Measurements from ENCODE around the gene DNASE2.
"Not testable (repeated sequence)": the region's sequence is repeated elsewhere in the genome, so short reads cannot be mapped to it uniquely, and the experiment has no call there.

The DNASE2 gene, protein sequence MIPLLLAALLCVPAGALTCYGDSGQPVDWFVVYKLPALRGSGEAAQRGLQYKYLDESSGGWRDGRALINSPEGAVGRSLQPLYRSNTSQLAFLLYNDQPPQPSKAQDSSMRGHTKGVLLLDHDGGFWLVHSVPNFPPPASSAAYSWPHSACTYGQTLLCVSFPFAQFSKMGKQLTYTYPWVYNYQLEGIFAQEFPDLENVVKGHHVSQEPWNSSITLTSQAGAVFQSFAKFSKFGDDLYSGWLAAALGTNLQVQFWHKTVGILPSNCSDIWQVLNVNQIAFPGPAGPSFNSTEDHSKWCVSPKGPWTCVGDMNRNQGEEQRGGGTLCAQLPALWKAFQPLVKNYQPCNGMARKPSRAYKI

DNA sequence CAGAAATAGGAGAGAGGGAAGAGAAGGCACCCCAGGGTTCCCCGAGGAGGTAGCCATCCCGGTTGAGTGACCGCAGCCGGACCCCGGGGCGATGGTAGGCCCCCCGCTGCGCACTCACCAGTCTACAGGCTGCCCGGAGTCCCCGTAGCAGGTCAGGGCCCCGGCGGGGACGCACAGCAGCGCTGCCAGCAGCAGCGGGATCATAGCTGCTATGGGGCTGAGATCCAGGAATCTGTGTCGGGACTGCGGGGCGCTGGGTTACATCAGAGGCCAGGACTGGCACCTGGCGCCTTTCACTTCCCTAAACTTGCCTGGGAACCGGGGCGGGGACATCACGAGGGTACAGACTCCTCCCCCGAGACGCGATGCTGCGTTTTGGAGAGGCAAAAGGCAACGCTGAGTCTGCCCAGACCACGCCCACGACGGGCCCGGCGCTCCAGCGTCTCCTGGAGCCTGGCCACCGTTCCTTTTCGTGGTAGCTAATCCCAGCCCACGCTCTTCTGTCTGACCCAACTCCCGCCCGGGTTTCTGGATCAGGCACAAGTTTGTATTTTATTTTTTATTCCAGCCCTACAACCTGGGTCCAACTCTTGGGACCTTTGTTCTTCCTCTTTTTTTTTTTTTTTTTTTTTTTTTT, at the start of gene DNASE2:
Gene DNASE2, minus strand, starts transcription at position 278 of the 637 bp plus-strand sequence. Its CDS starts 74 bp downstream, at position 204.
- DNase-seq: peak; percentile 96

DNA sequence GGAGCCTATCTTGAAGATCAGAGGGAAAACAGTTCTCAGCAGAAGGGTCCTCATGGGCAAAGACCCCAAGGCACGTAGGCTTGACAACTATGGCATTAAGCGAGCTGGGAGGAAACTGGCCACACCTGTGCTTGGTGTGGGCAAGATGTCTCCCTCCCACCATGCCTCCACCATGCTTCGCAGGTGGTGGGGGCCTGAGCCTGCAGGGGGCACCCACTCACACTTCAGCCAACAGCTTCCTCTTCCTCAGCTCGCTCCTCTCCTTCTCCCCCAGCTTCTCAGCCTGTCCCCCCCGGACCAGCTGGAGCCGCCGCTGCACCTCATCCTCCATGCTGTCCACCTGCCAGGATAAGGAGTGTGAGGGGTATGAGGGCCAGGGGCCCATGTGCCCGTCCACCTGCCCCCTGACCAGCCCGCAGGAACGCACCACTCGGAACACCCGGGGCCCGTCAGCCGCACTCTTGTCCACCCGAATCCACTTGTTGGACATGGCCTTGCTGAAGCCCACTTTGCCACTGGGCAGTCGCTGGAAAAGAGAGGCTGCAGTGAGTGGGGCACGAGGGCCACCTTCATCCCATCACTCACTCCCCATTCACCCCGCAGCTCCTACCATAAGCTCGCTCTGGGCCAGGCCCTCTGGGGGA, 48.9 kb upstream of the DNASE2 start:
- DNase-seq: no peak

DNA sequence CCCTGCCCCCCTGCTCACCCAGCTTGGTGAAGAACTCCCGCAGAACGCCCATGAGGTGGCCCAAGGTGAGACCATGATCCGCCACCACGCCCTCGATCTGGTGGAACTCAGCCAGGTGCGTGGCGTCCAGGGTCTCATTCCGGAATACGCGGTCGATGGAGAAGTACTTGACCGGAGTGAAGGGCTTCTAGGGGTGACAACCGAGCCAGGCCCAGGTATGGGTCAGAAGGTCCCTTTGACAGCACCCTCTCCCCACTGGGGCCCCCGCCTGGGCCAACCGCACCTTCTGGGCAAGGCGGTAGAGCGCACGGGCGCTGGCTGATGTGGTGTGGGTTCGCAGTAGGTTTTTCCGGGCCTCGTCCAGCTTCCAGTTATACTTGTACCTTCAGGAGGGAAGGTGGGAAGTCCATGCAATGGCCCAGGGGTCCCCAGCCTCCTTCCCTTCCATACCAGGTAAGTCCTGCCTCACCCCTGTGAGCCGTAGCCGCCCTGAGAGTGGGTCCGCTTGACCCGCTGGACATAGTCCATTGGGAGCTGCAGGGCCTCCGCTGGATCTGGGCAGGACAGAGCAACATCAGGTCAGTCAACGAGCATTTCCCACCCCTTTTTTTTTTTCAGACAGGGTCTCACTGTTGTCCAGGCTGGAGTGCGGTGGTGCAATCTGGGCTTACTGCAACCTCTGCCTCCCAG, 43.5 kb upstream of the DNASE2 start:
- DNase-seq: no peak

DNA sequence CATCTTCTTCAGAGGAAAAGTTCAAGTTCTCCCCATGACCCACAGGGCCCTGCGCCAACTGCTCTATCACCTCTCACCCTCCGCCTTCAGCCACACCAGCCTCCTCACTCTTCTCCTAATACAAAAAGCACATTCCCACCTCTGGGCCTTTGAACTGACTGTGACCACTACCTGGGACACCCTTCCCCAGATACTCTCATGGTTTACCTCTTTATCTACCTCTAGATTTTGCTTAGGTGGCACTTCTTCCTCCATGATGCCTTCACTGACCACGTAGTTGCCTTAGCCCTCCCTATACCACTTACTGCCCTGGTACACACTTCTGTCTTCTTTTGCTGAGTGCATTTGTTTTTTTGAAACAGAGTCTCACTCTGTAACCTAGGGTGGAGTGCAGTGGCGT, 41.7 kb upstream of the DNASE2 start:
- DNase-seq: no peak

DNA sequence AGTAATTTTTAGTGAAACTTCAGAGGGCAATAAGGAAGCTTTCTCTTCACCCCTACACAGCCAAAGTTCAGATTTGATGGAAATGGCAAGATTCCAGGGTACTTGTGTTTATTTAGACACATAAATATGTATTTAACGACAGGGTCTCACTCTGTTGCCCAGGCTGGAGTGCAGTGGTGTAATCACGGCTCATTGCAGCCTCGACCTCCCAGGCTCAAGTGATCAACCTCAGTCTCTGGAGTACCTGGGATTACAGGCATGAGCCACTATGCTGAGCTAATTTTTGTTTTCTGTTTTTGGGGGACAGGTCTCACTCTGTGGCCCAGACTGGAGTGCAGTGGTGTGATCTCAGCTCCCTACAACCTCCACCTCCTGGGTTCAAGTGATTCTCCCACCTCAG, 39.8 kb upstream of the DNASE2 start:
- DNase-seq: no peak

DNA sequence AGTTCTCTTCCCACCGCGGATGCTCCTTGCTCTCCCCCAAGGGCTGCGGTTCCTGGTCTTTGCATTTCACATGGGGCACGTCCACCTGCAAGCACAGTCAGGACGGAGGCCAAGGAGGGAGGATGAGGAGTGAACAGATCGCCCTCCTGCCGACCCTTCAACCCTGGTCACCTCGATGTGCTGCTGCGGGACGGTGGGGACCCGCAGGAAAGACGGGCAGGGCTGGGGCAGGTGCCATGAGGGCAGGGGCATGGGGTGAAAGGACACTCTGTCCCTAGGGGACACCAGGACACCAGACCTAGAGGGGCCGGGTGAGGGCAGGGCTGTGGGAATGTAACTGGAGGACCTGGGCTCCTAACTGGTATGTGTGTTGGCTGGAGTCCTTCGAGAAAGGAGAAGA, 37.0 kb upstream of the DNASE2 start:
- no peak for DNase-seq

DNA sequence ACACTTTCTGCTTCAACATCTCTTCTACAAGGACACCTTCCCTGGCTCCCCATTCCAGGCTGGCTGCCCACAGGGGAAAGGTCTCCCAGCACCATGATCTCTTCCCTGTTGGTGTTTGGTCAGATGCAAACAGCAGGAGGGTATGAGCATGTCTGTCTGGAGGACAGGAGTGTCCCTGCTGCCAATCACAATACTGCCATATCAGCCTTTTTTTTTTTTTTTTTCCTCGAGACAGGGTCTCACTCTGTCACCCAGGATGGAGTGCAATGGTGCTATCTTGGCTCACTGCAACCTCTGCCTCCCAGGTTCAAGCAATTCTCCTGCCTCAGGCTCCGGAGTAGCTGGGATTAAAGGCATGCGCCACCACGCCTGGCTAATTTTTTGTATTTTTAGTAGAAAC, 34.6 kb upstream of the DNASE2 start:
- not testable (repeated sequence) for DNase-seq

DNA sequence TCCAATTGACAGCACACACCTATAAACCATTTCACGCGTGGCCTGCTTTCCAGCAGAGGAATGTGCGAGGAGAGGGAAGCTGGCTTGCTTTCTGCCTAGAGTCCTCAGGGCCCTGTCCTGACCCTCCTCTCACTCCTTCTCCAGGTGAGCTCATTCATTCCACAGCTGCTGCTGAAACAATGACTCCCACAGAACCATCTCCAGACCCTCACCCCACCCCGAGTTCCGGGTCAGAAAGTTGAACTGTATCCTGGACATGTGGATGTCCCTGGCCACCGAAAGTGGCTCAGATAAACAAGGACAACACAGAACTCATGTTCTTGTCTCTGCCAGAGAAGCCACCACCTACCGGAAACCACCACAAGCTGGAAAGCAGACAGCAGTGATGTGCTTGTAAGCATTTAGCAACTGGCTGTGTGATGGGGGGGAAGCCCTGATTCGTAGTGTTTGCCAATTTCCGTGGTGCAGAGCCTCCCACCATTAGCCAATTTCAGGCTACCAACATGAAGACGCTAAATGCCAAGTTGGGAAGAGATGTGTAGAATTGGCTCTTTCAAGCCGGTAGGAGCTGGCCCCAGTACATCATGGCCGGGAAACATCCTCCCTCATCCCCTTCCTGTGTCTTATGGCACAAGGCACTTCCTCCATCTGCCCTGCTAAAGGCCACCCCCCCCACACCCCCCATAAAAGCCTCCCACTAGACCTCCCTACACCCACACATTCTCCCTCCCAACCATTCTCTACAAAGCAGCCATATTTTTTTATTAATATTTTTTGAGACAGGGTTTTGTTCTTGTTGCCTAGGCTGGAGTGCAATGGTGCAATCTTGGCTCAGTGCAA, 32.8 kb upstream of the DNASE2 start:
- peak; percentile 62 for DNase-seq

DNA sequence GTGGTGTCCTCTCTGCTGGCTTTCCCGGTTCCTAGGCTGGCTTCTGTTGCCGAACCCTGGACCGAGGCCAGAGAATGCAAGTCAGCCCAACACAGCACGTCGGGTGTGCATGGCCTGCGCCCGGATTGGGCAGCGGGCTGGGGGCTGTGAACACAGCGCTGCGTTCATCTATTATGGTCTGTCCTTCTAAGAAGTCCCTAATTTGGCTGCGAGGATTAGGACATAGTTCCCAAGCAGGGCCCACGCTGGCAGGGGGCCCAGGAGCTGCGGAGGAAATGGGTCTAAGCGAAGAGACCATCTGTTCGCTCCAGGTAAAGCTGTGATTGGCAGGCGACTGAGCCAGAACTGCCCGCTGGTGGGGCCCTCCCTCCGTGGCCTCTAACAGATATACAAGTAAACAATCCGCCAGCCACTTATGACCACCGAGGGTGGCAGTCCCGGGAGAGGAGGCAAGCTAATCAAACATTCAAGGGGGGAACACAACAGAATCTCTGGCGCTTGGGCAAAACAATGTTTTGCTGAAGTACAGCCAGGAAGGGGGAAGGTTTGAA, 31.8 kb upstream of the DNASE2 start:
- no peak for DNase-seq

DNA sequence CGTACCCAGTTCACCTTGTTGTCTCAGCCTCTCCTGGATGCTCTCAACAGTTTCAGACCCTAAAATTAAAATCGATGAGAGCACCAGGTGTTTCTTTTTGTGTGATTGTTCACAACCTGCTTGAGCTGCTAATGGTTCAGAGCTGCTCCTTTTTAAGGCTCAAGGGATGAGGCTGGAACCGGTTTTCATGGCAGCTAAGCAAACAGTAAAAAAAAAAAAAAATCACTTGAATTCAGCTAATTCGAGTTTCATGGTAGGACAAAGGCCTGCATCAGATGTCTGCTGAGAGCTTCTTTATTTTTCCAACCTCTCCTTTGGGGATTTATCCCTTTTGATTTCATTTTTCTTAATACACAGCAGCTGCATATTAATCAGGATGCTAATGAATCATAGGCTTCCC, 31.3 kb upstream of the DNASE2 start:
- no peak for DNase-seq

DNA sequence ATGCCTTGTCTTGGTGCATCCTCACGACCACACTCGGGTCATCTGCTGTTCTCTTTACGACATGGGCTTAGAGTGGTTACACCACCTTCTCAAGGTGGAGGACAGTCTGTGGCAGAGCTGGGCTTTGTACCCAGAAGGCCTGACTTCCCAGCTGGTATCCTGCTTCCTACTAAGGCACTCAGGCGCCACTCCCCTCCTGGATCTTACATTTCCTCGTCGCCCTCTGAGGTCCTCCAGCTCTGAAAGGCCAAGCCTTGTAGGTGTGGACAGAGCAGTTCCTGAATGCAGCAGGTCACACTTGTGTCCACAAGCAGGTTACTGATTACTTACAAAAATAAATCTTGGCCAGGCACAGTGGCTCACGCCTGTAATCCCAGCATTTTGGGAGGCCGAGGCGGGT, 25.9 kb upstream of the DNASE2 start:
- DNase-seq: no peak

DNA sequence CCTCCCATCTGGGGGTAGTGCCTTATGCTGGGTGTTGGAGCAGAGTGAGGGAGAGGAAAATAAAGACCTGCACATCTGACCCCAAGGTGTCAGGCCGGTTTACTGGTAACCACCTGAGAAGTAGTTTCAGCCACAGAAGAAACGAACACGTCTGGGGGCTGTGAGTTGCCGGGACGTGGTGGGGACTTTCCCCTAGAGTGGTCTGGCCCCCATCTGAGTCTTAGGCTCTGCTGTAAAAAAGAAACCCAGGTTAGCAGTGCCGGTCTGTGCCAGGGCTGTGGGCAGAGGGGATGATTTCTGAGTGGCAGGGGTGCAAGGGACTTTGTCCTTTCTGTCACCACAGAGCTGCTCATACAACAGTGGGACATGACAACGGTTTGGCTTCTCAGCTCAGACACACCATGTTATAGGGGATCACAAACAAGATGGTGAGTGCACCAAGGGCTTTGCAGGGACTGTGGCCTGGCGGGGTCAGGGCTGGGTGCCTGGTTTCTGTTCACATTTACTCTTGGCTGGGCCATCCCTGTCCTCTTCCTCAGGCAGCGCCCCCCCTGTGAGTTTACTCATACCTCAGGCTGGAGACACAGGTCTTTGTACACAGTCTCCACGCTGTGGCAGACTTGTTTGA, 18.8 kb upstream of the DNASE2 start:
- peak; percentile 75 for DNase-seq

DNA sequence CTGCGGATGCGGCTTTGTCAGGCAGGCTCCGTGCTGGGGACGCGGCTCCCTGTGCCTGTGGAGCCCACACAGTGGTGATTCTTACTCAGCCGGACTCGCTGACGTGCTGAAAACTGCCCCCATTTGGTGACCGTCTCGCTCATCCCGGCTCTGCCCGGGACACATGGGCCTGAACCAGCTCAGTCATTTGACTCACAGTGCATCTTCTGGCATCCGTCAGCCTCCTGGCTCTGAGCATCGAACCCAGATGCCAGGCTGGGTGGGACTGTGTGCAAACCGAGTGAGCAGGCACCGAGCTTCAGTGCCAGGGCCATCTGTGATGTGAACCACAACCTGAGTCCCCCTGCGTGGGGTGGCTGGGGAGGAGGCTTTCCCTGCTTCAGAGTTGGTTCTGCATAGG, 15.2 kb upstream of the DNASE2 start:
- DNase-seq: no peak

DNA sequence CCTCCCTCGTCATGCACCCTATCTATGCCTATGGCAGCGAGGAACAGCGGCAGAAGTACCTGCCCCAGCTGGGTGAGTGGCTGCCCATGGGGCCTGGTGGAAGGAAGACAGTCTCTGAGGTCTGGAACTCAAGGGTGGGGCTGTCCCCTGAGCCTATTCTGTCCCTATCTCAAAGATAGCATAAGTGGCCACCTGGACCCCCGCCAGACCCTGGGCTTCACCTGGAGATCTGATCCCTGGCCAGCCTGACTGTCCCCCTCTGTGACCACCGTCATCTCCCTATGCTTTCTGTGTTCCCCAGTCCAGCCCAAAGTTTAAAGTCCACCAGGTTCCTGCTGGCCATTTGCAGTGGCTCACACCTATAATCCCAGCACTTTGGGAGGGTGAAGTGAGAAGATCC, 12.3 kb upstream of the DNASE2 start:
- no peak for DNase-seq

DNA sequence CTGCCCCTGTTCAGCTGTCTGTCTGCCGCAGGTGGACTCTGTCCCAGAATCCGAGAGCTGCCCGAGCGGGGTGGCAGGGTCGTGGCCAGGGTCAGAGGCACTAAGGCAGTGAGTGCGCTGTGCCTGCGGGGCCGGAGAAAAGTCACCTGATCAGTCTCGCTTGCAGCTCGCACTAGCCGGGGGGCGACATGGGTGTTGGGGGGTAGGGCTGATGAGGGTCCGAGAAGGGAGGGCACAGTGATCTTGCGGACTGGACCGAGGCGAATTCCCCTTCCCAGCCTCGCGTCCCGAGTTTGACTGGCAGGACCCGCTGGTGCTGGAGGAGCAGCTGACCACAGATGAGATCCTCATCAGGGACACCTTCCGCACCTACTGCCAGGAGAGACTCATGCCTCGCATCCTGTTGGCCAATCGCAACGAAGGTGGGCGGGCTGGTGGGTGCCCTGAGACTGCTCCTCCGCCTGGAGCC, 10.3 kb upstream of the DNASE2 start:
- DNase-seq: no peak

DNA sequence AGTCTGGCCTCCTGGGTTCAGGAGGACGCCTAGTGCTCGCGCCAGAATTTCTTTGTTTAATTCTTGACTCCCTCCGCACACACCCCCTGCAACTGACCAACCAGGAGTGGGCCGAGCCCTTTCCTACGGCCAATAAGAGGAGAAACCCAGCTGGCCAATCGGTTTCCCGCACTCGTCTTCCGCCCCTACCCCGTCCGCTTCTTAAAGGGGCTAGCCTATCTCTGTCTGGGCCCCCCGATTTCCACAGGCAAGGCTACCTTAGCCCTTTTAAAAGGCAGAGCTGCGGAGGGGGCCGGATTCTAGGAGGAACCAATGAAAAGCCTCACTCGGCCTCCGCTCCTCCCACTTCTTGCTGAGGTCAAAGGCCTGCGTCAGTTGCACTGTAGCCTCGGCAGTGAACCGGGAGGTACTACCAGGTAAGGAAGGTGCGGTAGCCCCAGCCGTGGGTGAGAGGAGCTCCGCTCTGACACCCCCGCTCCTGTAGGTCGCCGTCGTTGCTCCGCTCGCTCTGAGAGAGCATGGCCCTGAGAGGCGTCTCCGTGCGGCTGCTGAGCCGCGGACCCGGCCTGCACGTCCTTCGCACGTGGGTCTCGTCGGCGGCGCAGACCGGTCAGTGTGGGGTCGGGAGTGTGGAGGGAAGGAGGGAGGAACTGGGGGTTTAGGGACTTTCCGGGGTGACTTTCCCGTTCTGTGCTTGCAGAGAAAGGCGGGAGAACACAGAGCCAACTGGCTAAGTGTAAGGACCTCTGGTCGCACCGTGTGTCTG, 9.7 kb upstream of the DNASE2 start, which contains the start of gene GCDH:
Gene GCDH, plus strand, starts transcription at position 374 of the 766 bp plus-strand sequence. Its CDS starts 145 bp downstream, at position 519.
- peak; percentile 99 for DNase-seq

DNA sequence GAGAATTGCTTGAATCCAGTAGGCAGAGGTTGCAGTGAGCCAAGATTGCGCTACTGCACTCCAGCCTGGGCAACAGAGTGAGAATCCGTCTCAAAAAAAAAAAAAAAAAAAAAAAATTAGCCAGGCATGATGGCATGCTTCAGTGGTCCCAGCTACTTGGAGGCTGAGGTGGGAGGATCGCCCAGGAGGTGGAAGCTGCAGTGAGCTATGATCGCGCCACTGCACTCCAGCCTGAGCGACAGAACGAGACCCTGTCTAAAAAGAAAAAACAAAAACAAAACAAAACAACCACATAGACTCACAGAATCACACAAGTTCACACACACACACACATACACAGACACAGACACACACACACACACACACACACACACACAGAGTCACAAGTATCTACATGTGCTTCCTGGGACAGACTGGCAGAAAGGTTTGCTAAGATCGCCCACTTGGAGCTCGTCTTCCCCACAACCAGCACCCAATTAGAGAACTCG, 9.1 kb upstream of the DNASE2 start:
- not testable (repeated sequence) for DNase-seq

DNA sequence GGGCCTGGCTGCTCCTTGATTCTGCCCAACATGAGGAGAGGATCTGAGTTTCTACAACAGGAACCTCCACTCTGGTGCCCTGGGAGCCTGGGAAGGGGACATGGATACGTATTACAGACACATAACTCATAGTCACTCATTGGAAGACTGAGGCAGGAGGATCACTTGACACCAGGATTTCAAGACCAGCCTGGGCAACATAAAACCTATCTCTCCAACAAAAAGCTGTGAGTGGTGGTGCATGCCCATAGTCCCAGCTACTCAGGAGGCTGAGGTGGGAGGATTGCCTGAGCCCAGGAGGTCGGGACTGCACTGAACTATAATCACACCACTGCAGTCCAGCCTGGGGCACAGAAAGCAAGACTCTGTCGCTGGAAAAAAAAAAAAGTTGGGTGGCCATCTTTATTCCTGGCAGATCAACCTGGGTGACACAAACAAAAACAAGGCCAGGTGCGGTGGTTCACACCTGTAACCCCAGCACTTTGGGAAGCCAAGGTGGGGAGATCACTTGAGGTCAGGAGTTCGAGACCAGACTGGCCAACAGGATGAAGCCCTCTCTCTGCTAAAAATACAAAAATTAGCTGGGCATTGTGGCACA, 6.9 kb upstream of the DNASE2 start:
- no peak for DNase-seq

DNA sequence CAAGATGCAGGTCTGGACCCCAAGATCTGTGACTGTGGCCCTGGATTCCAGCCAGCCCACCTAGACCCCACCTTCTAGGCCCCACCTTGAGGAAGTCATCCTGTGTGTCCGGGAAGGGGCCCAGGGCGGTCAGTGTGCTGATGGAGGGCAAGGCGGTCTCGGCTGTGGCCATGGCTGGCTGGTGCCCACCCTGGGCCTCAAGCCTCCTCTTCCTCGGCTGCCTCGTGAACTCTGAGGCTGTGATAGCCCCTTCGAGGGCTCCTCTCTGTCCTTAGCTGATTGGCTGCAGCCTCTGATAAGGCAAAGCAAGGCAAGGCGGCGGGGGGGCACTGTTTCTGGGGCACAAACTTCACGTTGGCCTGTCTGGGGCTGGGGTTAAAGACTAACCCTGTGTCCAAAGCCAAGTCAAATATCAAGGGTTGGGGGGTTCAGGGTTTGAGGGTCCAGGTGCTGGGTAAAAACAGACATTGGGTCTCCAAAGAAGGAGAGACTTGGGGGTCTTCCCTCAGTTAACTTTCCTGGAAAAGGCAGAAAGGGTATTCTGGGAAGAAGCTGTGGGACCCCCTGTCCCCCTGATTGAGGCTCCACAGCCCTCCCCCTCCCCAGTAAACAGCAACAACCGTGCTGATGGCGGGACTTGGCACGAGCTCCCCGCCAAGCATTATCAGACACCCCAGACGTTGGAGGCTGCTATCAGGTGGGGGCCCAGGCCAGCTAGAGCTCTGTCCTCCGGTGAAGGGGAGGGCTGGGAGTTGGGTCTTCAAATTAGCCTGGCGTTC, 5.9 kb upstream of the DNASE2 start, which contains the start of gene KLF1:
Gene KLF1, minus strand, starts transcription at position 233 of the 779 bp plus-strand sequence. Its CDS starts 61 bp downstream, at position 172.
- DNase-seq: no peak
